GM19035 (cell line): ENCODE measurements around the gene ESPNL.

Experiments used
- ATAC-seq: cut with Tn5 transposase; IDR thresholded peaks from one replicate; pipeline ENCODE4 v1.9.1; 2021; ENCODE audit not compliant: unreplicated experiment

The ESPNL gene

DNA sequence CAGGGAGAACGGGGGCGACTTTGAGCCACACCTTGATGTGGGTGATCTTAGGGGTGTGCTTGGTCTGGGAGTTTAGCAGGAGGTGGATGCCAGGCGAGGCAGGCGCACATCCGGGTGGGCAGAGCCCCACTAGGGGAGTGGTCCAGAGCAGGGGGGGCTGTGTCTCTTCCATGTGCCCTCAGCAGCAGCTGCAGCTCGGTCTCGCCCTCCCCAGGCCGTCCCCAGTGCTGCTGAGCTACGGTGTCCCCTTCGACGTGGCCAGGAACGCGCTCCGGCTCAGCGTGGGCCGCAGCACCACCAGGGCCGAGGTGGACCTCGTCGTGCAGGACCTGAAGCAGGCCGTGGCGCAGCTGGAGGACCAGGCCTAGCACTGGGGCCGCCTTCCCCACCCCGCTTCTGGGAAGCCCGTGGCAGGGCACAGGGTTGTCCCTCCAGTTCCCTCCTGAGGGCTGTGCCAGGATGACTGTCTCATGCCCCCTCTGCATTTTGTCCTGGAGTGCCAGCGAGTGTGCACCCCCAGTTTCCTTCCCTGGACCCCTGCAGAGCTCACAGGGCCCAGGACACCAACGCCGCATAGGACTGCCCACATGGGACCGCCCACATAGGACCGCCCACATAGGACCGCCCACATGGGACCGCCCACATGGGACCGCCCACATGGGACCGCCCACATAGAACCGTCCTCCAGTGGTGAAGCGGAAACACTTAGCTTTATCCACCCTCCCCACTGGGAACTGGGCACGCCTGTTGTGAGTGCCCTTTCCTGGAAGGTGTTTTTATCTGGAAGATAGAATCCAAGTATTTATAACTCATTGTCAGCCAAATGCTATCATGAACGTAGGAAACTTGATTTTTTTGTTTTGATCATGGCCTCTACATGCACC is 1.9 kb upstream of the ESPNL start:
- peak; percentile 74 for ATAC-seq

DNA sequence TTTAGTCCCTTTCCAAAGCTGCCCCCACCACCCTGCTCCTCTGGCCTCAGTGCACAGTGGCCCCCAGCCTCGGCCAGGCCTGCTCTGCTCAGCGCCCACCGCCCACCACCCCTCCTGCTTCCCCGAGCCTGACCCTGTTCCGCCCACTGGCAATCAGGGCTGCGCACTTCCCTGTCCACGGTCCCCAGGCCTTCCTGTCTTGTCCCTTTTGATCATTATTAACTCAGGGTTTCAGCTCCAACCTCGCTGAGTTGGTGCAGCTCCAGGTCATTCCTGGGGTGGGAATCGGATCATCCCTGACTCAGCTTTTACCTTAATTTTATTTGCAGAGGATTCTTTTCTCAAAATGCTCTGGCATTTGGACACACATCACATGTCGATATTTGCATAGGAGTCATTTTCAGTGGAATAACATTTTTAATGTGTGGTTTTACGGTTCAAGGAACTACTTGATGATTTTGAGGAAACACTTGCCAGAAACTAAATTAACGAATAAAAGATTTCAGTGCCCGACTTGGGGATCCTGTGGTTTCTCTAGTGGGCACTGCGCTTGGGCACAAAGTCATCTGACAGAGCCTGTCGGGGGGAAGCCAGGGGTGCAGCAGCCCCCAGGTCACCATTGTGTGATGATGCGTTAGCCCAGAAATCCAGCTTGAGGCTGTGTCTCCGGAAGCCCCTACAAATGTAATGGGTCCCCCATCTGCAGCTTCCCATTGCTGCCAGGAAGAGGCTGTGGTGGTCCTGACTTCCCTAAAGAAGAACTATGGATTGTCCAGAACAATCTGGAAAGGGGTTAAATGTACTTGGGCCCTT is 1.0 kb upstream of the ESPNL start:
- ATAC-seq: peak; percentile 17

- ATAC-seq: no peak
Observed at GRCh38 chr2:238099714-238100048, 459 bp upstream of the ESPNL start.

- no peak for ATAC-seq
Observed at GRCh38 chr2:238100821-238101771, 956 bp downstream of the ESPNL start.

- ATAC-seq: no peak
Observed at GRCh38 chr2:238101891-238102841, 2.0 kb downstream of the ESPNL start.

- no peak for ATAC-seq
Observed at GRCh38 chr2:238102865-238103264, 2.7 kb downstream of the ESPNL start.

- no peak for ATAC-seq
Observed at GRCh38 chr2:238103465-238104225, 3.5 kb downstream of the ESPNL start.

- no peak for ATAC-seq
Observed at GRCh38 chr2:238104226-238104690, 4.1 kb downstream of the ESPNL start.

DNA sequence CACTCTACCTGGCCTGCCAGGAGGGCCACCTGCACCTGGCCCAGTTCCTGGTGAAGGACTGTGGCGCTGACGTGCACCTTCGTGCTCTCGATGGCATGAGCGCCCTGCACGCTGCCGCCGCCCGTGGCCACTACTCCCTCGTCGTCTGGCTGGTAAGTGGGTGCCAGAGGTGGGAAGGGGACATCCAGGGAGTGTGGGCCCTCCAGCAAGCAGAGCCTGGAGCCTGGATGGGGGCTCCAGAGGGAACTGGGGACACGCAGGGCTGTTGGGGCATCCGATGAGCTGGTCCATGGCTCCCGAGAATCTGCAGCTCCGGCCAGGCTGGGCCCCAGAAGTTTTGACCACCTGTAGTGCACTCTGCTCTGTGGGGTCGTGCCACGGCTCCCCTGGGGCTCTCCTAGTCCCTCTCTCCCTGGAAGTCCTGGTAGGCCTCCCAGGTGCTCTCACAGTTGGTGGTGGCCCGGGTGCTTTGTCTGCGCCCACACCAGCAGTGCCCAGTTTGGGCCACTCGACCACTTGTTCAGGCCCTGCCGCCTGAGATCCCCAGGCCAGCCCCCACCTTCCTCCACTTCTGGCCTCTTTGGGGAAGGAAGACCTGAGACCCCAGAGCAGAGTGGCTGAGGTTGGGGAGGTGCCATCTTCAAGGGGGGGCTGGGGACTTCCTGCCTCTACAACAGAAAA is 4.7 kb downstream of the ESPNL start:
- ATAC-seq: no peak

DNA sequence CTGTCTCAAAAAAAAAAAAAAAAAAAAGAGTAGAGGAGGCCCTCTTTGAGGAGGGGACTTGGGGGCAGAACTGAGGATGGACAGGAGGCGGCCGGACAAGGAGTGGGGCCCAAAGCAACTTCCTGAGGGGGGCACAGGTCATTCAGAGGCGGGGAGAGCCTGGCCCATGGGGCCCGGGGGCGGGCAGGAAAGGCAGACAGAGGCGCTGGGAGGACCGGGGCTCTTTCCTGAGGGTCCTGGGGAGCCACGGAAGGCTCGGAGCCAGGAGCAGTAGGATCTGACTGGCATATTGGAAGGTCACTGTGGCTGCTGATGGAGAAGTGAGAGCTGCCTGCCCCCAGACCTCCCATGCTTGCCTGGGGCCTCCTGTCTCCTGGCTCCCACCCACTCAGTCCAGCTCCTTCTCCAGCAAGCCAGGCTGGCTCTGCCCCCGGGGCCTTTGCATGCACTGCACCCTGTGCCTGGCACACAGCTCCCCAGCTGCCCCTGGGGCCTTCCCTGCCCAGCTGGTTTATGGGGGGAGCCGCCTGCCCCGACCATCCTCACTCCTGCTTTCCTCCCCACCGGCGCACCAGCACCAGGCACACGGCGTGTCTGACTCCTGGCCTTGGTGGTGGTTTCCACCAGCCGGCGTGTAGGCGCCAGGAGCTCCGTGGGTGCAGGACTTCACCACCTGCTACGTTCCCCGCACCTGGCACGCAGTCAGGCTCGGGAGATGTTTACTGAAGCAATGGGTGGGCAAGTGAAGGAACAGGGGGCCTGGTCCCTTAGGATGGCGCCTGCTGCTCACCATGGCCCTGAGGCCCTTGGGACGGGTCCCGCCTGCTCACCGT is 5.6 kb downstream of the ESPNL start:
- ATAC-seq: no peak

DNA sequence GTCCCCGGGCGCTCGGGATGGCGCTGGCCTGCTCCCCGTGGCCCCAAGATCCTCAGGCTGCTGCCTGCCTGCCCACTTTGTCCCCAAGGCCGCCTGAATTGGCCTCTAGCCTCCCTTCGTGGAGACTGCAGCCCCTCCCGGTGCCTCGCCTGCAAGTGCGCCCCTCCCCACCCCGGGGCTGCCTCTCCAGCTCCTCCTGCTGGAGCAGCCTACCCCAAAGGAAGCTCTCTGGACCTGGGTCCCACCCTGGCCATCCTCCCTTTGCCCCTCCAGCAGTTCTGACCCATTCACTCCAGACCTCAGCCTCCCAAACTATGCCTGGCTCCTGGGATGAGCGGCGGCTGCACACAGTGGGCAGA is 6.2 kb downstream of the ESPNL start:
- no peak for ATAC-seq

GRCh38 chr2:238106698-238107524 is 6.8 kb downstream of the ESPNL start:
- no peak for ATAC-seq

DNA sequence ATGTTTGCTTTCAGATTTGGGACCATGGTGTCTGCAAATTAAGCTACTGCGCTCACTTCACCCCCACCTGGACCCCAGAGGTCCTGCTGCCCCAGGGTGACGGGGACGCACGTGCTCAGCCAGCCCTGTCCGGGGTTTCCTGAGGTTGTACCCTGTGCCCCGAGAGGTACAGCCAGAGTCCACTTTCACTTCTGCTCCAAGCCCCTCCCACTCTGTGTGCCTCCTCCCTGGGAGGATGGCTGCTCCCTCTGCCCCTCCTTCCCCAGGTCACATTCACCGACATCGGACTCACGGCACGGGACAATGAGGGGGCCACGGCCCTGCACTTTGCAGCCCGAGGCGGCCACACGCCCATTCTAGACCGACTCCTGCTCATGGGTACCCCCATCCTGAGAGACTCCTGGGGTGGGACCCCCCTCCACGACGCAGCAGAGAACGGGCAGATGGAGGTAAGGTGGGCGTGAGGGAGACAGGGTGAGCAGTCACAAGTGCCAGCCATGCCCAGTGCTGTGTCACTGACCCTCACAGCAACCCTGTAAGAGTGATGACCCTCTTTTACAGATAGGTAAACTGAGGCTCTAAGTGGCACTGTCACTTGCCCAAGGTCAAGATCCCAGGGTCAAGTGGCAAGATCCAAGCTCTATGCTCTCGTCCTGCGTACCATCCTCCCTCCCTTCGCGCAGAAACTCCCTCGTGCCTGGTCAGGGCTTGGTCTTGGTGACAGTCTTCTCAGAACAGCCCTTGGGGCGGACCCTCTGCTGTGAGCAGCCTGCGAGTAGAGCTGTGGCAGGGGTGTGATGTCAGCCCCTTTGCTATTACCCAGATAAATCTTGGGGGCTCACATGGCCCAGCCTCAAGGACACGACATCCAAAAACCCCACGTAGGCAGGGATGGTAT is 7.6 kb downstream of the ESPNL start:
- peak; percentile 68 for ATAC-seq

- no peak for ATAC-seq
Observed at GRCh38 chr2:238108423-238109183, 8.5 kb downstream of the ESPNL start.

DNA sequence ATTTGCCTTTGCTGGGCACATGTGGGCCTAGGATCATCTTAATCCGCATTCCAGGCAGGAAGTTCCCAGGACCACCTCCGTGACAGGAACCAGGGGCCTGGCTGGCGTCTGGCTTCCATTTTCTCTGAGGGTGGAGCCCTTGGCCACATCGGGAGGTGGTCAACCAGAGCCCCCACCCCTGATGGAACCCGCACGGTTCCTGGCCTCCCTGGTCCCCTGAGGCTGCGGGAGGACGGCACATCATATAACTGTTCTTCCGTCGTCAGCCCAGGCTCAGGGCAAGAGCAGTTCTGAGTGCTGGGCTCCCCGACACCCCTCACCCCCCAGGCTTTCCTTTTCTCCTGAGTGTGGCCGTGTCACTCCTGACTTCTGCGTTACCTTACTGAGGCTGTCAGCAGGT is 13.5 kb downstream of the ESPNL start:
- ATAC-seq: no peak
